PC-9 (cell line): ENCODE measurements around the gene TSTD1.

Experiments used
- CTCF ChIP-seq: fragments of 200-600 bp; sonication (generic); conservative IDR thresholded peaks from 2 replicates; pipeline ENCODE4 v1.6.1; 2017; ENCODE audit warnings: mixed run types, antibody characterized with exemption, mild to moderate bottlenecking, moderate library complexity
- EZH2 ChIP-seq: fragments of 200-600 bp; sonication (generic); IDR thresholded peaks from 2 replicates; pipeline ENCODE4 v1.8.0; 2017; ENCODE audit warnings: antibody characterized with exemption, low read depth

GRCh38 chr1:161045736-161046604 lies 7.2 kb upstream of the TSTD1 start, which contains the start of gene USF1:
- 0 out of 2 replicates have a peak, but pooled peaks have one; percentile 19 for TF ChIP-seq CTCF
- TF ChIP-seq EZH2, result no peak
